ENCODE measurements around the gene MYO10. TPM values are rescaled to one million over a fixed set of nuclear protein-coding genes. Genes with fewer than 3 reads are reported as not detected.

The MYO10 gene
- total RNA-seq, 1 experiment from 2014 or later = 89.8 TPM

GRCh38 chr5:16754086-16754485, 182.0 kb downstream of the MYO10 start (continued):
- TF ChIP-seq ZNF425 (CRISPR knock-in tag; conservative IDR thresholded peaks at IDR 0.05) (no peak), NR3C1 (CRISPR knock-in tag; conservative IDR thresholded peaks at IDR 0.05; ENCODE audit: low read depth) (no peak), CDX4 (CRISPR knock-in tag; IDR thresholded peaks at IDR 0.05; ENCODE audit: borderline replicate concordance) (no peak), E2F4 (CRISPR knock-in tag; IDR thresholded peaks at IDR 0.05; ENCODE audit: borderline replicate concordance, low read depth) (no peak), ZNF263 (CRISPR knock-in tag; IDR thresholded peaks at IDR 0.05; ENCODE audit: low read depth) (no peak), HMGA2 (CRISPR knock-in tag; IDR thresholded peaks at IDR 0.05) (no peak), PREB (CRISPR knock-in tag; IDR thresholded peaks at IDR 0.05; ENCODE audit: borderline replicate concordance) (no peak)
- TF ChIP-seq, protein P1, sequence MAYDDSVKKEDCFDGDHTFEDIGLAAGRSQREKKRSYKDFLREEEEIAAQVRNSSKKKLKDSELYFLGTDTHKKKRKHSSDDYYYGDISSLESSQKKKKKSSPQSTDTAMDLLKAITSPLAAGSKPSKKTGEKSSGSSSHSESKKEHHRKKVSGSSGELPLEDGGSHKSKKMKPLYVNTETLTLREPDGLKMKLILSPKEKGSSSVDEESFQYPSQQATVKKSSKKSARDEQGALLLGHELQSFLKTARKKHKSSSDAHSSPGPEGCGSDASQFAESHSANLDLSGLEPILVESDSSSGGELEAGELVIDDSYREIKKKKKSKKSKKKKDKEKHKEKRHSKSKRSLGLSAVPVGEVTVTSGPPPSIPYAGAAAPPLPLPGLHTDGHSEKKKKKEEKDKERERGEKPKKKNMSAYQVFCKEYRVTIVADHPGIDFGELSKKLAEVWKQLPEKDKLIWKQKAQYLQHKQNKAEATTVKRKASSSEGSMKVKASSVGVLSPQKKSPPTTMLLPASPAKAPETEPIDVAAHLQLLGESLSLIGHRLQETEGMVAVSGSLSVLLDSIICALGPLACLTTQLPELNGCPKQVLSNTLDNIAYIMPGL (CRISPR knock-in tag; IDR thresholded peaks at IDR 0.05) = no peak
- TF ChIP-seq, protein P2, sequence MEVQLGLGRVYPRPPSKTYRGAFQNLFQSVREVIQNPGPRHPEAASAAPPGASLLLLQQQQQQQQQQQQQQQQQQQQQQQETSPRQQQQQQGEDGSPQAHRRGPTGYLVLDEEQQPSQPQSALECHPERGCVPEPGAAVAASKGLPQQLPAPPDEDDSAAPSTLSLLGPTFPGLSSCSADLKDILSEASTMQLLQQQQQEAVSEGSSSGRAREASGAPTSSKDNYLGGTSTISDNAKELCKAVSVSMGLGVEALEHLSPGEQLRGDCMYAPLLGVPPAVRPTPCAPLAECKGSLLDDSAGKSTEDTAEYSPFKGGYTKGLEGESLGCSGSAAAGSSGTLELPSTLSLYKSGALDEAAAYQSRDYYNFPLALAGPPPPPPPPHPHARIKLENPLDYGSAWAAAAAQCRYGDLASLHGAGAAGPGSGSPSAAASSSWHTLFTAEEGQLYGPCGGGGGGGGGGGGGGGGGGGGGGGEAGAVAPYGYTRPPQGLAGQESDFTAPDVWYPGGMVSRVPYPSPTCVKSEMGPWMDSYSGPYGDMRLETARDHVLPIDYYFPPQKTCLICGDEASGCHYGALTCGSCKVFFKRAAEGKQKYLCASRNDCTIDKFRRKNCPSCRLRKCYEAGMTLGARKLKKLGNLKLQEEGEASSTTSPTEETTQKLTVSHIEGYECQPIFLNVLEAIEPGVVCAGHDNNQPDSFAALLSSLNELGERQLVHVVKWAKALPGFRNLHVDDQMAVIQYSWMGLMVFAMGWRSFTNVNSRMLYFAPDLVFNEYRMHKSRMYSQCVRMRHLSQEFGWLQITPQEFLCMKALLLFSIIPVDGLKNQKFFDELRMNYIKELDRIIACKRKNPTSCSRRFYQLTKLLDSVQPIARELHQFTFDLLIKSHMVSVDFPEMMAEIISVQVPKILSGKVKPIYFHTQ (CRISPR knock-in tag; IDR thresholded peaks at IDR 0.05) = no peak

DNA sequence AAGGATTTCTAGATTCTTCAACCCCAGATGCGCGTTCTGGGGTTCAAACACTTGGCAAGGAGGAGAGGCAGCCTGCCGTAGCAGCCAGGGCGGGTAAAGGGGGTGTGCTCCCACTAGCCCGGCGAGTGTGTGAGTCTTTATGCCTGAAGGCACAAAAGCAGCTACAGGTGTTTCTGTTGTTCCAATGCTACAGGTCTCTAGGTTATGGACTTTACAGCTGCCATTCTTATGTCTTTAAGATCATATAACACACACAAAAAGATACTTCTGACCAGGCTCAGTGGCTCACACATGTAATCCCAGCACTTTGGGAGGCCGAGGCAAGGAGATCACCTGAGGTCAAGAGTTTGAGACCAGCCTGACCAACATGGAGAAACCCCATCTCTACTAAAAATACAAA, 185.6 kb downstream of the MYO10 start:
- Mint-ChIP-seq H3K27ac (no peak overlapping the region; the same call in 1 of the 2 replicates), H3K36me3 (peaks cover 2% of the 10 kb centered on the region; the same call in 1 of the 2 replicates), H3K27me3 (ENCODE audit: low read depth) (no peaks in the 10 kb centered on the region), H3K4me1 (peaks cover 71% of the 10 kb centered on the region), H3K9me3 (0 out of 2 replicates have a peak, but pooled peaks cover 3% of the 10 kb centered on the region), H3K4me3 (no peak overlapping the region)
- POLR2A ChIA-PET = no interaction called here
- DNase-seq (ENCODE audit: low spot score) = no peak
- no peak for ATAC-seq
- TF ChIP-seq, protein P3, sequence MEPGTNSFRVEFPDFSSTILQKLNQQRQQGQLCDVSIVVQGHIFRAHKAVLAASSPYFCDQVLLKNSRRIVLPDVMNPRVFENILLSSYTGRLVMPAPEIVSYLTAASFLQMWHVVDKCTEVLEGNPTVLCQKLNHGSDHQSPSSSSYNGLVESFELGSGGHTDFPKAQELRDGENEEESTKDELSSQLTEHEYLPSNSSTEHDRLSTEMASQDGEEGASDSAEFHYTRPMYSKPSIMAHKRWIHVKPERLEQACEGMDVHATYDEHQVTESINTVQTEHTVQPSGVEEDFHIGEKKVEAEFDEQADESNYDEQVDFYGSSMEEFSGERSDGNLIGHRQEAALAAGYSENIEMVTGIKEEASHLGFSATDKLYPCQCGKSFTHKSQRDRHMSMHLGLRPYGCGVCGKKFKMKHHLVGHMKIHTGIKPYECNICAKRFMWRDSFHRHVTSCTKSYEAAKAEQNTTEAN (CRISPR knock-in tag; IDR thresholded peaks at IDR 0.05) = no peak
- no peak for TF ChIP-seq ZNF671 (CRISPR knock-in tag; IDR thresholded peaks at IDR 0.05)
- TF ChIP-seq, protein P4, sequence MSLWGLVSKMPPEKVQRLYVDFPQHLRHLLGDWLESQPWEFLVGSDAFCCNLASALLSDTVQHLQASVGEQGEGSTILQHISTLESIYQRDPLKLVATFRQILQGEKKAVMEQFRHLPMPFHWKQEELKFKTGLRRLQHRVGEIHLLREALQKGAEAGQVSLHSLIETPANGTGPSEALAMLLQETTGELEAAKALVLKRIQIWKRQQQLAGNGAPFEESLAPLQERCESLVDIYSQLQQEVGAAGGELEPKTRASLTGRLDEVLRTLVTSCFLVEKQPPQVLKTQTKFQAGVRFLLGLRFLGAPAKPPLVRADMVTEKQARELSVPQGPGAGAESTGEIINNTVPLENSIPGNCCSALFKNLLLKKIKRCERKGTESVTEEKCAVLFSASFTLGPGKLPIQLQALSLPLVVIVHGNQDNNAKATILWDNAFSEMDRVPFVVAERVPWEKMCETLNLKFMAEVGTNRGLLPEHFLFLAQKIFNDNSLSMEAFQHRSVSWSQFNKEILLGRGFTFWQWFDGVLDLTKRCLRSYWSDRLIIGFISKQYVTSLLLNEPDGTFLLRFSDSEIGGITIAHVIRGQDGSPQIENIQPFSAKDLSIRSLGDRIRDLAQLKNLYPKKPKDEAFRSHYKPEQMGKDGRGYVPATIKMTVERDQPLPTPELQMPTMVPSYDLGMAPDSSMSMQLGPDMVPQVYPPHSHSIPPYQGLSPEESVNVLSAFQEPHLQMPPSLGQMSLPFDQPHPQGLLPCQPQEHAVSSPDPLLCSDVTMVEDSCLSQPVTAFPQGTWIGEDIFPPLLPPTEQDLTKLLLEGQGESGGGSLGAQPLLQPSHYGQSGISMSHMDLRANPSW (CRISPR knock-in tag; conservative IDR thresholded peaks at IDR 0.05; ENCODE audit: low read depth) = no peak
- no peak for TF ChIP-seq PRRX2 (CRISPR knock-in tag; IDR thresholded peaks at IDR 0.05)
- TF ChIP-seq, protein P5, sequence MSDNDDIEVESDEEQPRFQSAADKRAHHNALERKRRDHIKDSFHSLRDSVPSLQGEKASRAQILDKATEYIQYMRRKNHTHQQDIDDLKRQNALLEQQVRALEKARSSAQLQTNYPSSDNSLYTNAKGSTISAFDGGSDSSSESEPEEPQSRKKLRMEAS (CRISPR knock-in tag; IDR thresholded peaks at IDR 0.05) = no peak
- TF ChIP-seq OVOL2 (CRISPR knock-in tag; IDR thresholded peaks at IDR 0.05; ENCODE audit: borderline replicate concordance) = no peak
- CTCF ChIA-PET = no interaction called here
